Parathyroid adenoma (tissue), 2 donors: ENCODE results near the gene RANBP3.
"Not testable (repeated sequence)": the region's sequence is repeated elsewhere in the genome, so short reads cannot be mapped to it uniquely, and the experiment has no call there.

ENCODE experiments used
- H2AFZ ChIP-seq: fragments of 300-600 bp; sonication (generic); one replicate; pipeline ENCODE4 v1.7.0; 2017; ENCODE audit warnings: antibody characterized with exemption, mild to moderate bottlenecking
- H3K27ac ChIP-seq: fragments of 300-600 bp; sonication (generic); one replicate; pipeline ENCODE4 v1.7.0; 2017
- H3K27me3 ChIP-seq: fragments of 300-600 bp; sonication (generic); one replicate; pipeline ENCODE4 v1.7.0; 2017; ENCODE audit warnings: low read length; ENCODE audit not compliant: control insufficient read depth, insufficient read depth
- H3K36me3 ChIP-seq: fragments of 300-600 bp; sonication (generic); one replicate; pipeline ENCODE4 v1.7.0; 2017; ENCODE audit warnings: low read length; ENCODE audit not compliant: control insufficient read depth, insufficient read depth
- H3K4me1 ChIP-seq: fragments of 300-600 bp; sonication (generic); one replicate; pipeline ENCODE4 v1.7.0; 2017; ENCODE audit warnings: control low read depth
- H3K4me2 ChIP-seq: fragments of 300-600 bp; sonication (generic); one replicate; pipeline ENCODE4 v1.7.0; 2017; ENCODE audit warnings: low read length
- H3K4me3 ChIP-seq: fragments of 300-600 bp; sonication (generic); one replicate; pipeline ENCODE4 v1.7.0; 2017; ENCODE audit warnings: low read depth, low read length
- H3K79me2 ChIP-seq: fragments of 300-600 bp; sonication (generic); one replicate; pipeline ENCODE4 v1.7.0; 2017; ENCODE audit warnings: control low read depth
- H3K9ac ChIP-seq: fragments of 300-600 bp; sonication (generic); one replicate; pipeline ENCODE4 v1.7.0; 2017; ENCODE audit warnings: mild to moderate bottlenecking
- H3K9me3 ChIP-seq: fragments of 300-600 bp; sonication (generic); one replicate; pipeline ENCODE4 v1.7.0; 2017; ENCODE audit warnings: low read length; ENCODE audit not compliant: control insufficient read depth
- CTCF ChIP-seq: fragments of 300-600 bp; sonication (generic); IDR thresholded peaks from one replicate; pipeline ENCODE4 v1.7.0; 2017; ENCODE audit warnings: antibody characterized with exemption, mild to moderate bottlenecking
- donor health status: primary hyperparathyroidism.

The RANBP3 gene

GRCh38 chr19:5889288-5889971, 88.5 kb downstream of the RANBP3 start:
- no peak overlapping the region for H3K9ac ChIP-seq
- H2AFZ ChIP-seq = no peak overlapping the region
- no peak overlapping the region for H3K27ac ChIP-seq
- no peak for TF ChIP-seq CTCF
- no peaks in the 10 kb centered on the region for H3K79me2 ChIP-seq
- H3K27me3 ChIP-seq = no peaks in the 10 kb centered on the region
- H3K4me3 ChIP-seq = no peak overlapping the region
- no peaks in the 10 kb centered on the region for H3K36me3 ChIP-seq
- no peaks in the 10 kb centered on the region for H3K9me3 ChIP-seq
- H3K4me2 ChIP-seq = no peak overlapping the region
- H3K4me1 ChIP-seq = no peaks in the 10 kb centered on the region

- not testable (repeated sequence) for H3K4me3 ChIP-seq, H3K9ac ChIP-seq, H3K4me1 ChIP-seq, H3K9me3 ChIP-seq, H2AFZ ChIP-seq, H3K27ac ChIP-seq, H3K36me3 ChIP-seq, H3K79me2 ChIP-seq, H3K4me2 ChIP-seq, H3K27me3 ChIP-seq
These were observed 93.7 kb downstream of the RANBP3 start for GRCh38 chr19:5884065-5884811.

- not testable (repeated sequence) for H3K79me2 ChIP-seq, H3K36me3 ChIP-seq, H3K9me3 ChIP-seq, H3K27ac ChIP-seq, H2AFZ ChIP-seq, H3K4me3 ChIP-seq, H3K4me2 ChIP-seq, H3K9ac ChIP-seq, H3K4me1 ChIP-seq, H3K27me3 ChIP-seq
These were observed 94.6 kb downstream of the RANBP3 start for GRCh38 chr19:5883157-5883873.

- no peaks in the 10 kb centered on the region for H3K79me2 ChIP-seq
- no peak for TF ChIP-seq CTCF
- H3K27ac ChIP-seq = no peak overlapping the region
- H2AFZ ChIP-seq = no peak overlapping the region
- H3K27me3 ChIP-seq = no peaks in the 10 kb centered on the region
- no peaks in the 10 kb centered on the region for H3K4me1 ChIP-seq
- no peaks in the 10 kb centered on the region for H3K9me3 ChIP-seq
- no peaks in the 10 kb centered on the region for H3K36me3 ChIP-seq
- no peak overlapping the region for H3K4me3 ChIP-seq
- no peak overlapping the region for H3K9ac ChIP-seq
- no peak overlapping the region for H3K4me2 ChIP-seq
These were observed 95.4 kb downstream of the RANBP3 start for GRCh38 chr19:5882421-5882968.

GRCh38 chr19:5881543-5882299, 96.2 kb downstream of the RANBP3 start:
- no peaks in the 10 kb centered on the region for H3K9me3 ChIP-seq
- no peaks in the 10 kb centered on the region for H3K4me1 ChIP-seq
- no peaks in the 10 kb centered on the region for H3K36me3 ChIP-seq
- H3K9ac ChIP-seq = no peak overlapping the region
- H2AFZ ChIP-seq = no peak overlapping the region
- no peak overlapping the region for H3K4me2 ChIP-seq
- H3K27me3 ChIP-seq = no peaks in the 10 kb centered on the region
- no peak for TF ChIP-seq CTCF
- H3K27ac ChIP-seq = no peak overlapping the region
- H3K4me3 ChIP-seq = no peak overlapping the region
- H3K79me2 ChIP-seq = no peaks in the 10 kb centered on the region
